NB4 (cell line): Measurements from ENCODE around the gene EIF1.

ENCODE experiments used
- MYC ChIP-seq: IDR thresholded peaks from 2 replicates; pipeline ENCODE4 v1.6.1; 2011; ENCODE audit warnings: low read depth, low read length
- POLR2A ChIP-seq: IDR thresholded peaks from 2 replicates; pipeline ENCODE4 v1.6.1; 2011; ENCODE audit warnings: mild to moderate bottlenecking; ENCODE audit not compliant: insufficient read length; ENCODE audit errors: extremely low read depth

DNA sequence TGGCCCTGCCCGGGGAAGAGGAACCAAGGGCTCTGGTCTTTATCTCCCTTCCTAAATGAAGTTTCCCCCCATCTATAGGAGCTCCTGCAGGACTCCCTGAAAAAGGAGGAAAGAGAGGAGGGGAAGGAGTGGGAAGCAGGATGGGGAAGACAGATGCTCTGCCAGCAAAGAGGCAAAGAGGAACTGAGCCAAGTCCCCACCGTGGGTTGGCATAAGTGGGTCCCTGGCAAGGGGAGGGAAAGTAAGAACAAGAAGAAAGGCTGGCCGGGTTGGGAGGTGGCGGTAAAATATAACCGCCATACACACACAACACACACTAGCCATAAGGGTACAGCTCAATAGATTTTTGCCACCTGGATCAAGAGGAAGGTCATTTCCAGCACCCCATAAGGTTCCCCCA lies 6.1 kb upstream of the EIF1 start:
- TF ChIP-seq POLR2A (no peak), MYC (no peak)
